HG02759 (cell line): ENCODE results near the gene IL1RAPL2.
A peak's percentile ranks its signal among the peaks of the same experiment; 100 is the strongest.
"Not testable (repeated sequence)": the region's sequence is repeated elsewhere in the genome, so short reads cannot be mapped to it uniquely, and the experiment has no call there.

Experiments used
- ATAC-seq: cut with Tn5 transposase; IDR thresholded peaks from one replicate; pipeline ENCODE4 v1.9.1; 2021; ENCODE audit warnings: mild to moderate bottlenecking, moderate library complexity; ENCODE audit not compliant: unreplicated experiment

The IL1RAPL2 gene

DNA sequence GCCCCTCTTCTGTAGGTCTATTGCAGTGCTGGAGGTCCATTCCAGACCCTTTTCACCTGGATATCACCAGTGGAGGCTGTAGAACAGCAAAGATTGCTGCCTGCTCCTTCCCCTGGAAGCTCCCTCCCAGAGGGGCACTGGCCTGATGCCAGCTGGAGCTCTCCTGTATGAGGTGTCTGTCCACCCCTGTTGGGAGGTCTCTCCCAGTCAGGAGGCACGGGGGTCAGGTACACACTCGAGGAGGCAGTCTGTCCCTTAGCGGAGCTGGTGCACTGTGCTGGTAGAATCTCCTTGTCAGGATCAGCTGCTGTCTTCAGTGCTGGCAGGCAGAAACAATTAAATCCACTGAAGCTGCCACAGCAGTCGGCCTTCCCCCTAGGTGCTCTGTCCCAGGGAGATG lies 276.6 kb downstream of the IL1RAPL2 start:
- no peak for ATAC-seq

DNA sequence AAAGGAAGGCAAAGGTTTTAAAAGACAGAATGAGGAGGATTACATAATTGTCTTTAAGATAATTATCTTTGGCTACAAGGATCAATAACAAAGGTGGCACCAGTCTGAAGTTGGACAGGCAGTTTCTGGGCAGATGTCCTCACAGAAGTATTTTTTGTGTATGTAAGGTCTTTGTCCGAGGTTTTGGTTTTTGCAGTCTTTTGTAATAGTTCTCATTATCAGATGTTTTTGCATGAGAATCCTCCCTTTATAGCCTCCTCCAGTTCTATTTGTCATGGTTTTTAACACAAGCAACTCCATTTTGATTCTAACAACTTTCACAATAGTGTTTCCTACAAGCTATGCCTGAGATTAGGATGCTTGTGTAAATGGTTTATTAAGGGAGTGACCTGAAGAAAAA lies 286.2 kb downstream of the IL1RAPL2 start:
- no peak for ATAC-seq

DNA sequence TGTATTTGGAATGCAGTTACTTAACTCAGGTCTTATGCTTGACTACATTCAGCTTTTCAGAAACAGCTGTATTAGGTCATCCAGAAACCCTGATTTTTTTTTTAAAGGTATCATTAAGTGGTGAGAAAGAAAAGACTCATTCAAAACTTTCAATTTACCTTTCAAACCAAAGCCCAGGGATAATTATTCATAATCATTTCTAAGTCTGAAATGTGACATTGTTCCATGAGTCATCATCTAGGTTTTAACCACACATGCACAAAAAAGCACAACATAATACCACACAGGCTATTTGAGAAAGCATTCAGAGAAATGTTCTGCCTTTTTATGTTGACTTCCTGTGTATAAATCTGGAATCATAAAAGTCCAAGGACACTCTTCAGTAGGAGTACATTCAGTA lies 288.2 kb downstream of the IL1RAPL2 start:
- no peak for ATAC-seq

DNA sequence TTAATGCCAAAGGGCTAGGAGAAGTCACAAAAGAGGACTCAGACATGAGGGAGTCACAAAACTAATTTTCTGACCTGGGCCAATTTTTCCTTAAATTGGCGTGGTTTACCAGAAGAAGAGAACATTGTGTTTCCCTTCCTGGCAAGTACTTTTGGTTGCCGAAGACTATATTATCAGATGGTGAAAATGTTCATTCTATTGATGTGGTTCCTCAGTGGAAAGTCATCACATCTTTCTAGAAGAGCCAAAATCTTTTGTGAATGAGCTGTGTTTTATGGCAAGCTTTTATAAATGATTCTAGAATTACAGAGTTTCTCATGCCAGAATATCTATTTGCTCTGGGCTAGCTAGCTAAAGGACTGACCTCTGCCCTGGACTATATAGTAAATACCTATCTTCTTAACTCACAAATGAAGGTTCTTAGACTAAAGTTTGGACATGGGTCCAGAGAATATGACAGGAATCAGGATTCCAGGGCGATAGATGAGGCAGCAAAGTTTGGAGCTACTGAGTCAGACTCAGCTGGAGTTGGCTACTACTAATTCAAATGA lies 288.9 kb downstream of the IL1RAPL2 start:
- no peak for ATAC-seq

DNA sequence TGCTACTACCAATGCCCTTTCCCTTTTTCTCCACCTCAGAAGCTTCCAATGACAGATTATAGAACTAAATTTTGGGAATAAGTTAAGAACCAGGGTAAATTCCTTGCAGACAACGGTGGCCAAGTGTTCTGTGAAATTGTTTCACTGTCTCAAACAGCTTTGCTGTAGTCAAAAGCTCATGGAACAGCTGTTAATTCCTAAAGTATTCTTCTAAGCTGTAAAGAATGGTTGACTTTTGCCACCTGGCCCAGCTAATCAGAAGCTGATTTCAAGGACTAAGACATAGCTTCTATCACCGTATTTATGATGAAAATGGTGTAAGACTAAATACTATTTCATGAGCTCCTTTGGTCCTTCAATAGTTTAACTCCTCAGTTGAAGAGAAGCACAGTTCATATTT lies 297.5 kb downstream of the IL1RAPL2 start:
- no peak for ATAC-seq

DNA sequence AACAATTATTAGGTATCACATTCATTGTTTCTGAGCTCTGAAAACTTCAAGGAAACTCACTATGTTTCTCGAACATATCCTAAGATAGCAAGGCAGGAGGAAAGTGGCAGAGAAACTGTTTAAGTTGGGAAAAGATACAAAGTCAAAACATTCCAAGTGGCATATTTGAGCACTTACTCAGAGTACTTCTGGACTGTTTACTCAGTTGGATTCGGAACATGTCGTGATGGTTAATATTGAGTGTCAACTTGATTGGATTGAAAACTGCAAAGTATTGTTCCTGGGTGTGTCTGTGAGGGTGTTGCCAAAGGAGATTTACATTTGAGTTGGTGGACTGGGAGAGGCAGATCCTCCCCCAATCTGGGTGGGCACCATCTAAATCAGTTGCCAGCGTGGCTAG lies 298.3 kb downstream of the IL1RAPL2 start:
- no peak for ATAC-seq

DNA sequence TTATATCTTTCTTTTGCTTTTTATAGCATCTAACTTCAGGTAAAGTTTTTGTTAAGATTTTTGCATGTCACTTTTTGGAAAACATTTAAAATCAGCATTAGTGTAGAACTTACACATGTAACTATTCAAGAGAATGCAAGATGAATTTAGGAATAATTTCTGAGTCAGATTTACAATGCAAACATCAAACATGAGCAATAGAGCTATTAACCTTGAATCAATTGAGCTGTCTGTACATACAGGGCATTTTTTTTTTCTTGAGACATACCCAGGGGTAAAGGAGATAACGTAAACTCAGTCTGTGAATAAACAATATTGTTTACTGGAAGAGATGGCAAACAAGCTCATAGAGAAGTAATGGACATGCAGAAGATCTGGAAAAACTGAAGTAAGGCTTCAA lies 311.5 kb downstream of the IL1RAPL2 start:
- ATAC-seq, result no peak

DNA sequence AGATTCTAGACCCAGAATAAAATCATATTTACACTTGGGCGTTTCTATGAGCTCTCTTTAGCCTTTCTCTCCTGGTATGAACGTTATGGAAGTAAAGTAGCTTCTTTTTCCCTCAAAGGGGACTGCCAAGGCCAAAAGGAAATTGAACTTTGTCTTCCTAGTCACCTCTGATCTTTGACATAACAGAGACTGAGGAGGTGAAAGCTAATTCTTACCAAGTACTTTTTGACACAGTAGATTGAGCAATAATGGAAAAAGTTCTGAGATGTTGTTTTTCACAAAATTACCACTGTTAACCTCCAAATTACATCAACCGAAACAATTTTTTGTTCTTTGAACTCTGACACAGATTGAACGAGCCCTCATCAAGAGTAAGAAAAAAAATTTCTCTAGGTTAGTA lies 336.1 kb downstream of the IL1RAPL2 start:
- no peak for ATAC-seq

DNA sequence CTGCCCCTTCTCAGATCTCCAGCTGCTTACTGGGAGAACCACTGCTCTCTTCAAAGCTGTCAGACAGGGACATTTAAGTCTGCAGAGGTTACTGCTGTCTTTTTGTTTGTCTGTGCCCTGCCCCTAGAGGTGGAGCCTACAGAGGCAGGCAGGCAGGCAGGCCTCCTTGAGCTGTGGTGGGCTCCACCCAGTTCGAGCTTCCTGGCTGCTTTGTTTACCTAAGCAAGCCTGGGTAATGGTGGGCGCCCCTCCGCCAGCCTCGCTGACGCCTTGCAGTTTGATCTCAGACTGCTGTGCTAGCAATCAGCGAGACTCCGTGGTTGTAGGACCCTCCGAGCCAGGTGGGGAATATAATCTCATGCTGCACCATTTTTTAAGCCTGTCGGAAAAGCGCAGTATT lies 343.7 kb downstream of the IL1RAPL2 start:
- not testable (repeated sequence) for ATAC-seq

DNA sequence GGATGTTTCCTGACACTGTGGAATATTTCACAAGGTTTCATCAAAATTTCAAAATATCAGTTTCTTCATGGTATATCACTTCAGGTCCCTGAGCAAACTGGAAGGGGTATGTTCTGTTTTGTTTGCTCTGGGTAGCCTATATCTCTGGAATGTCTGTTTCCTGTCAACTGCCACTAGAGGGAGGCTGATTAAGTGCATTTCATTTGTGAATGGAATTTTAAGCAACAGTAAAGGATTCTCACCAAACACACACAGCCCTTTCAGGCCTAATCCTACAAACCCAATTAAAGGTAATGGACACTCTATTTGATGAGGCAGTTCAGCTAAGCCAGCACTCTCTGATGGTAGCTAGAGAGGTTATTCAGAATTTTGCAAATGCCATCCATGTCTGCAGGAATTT lies 347.3 kb downstream of the IL1RAPL2 start:
- no peak for ATAC-seq

DNA sequence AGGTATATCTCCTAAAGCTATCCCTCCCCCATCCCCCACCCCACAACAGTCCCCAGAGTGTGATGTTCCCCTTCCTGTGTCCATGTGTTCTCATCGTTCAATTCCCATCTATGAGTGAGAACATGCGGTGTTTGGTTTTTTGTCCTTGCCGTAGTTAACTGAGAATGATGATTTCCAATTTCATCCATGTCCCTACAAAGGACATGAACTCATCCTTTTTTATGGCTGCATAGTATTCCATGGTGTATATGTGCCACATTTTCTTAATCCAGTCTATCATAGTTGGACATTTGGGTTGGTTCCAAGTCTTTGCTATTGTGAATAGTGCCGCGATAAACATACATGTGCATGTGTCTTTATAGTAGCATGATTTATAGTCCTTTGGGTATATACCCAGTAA lies 348.7 kb downstream of the IL1RAPL2 start:
- not testable (repeated sequence) for ATAC-seq

DNA sequence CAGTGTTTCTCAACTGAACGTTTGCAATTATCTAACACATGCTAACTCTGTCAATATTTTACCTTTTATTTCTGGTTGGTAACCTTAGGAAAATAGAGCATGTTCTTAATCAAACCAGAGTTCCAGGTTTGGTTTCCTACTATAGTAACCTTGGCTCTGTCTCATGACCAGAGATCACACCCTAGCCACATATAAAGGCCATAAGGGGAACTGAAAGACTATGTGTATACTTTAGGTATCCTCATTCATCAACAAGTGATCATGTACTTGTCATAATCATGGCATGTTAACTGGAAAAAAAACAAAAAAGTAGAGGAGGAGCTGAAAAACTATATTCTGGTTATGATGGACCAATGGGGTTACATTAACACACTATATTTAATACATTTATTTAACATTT lies 352.1 kb downstream of the IL1RAPL2 start:
- no peak for ATAC-seq

DNA sequence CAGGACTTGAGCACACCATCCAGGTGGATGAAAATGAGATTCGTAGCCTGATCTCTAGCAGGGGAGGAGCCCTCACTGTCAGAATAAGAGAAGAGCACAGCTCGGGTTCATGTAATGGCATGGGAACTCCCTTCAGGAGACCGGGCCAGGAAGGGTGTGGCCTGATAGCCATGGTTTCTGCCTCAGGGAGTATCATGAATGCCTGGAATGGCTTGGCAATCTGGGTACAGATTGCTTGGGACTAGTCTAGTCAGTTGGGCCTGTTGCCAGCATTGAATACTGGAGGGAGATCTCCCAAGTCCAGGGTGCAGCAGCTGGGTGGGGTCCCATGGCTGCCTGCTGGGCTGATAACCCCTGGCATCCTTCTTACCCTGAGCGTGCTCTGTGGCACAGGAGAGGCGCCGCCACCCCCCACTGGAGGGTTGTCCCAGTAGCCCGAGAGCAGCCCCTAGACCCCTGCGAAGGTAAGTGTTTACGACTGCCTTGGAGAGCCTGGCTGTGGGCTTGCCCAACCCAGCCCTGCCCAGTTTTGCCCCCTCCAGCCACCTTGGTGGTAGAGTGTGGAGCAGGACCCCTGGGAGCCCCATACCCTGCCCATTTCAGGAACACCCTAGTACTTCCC lies 355.7 kb downstream of the IL1RAPL2 start:
- ATAC-seq, result no peak

DNA sequence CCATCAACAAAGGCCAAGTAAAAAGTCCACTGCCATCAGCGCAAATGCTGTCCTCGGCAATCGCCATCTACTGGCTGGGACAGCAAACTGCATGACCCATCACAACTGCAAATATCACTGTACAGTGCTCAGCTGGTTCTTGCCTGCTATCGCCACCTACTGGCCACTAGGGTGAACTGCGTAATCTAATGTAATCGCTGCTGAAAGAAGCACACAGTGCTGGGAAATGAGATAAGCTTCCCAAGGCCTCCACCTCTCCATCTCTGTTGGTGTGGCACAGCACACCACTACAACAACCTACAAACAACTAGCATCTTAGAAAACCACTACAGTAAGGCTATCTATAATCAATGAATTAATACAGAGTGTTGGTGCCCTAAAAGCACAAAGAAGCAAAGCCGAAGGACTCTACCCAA lies 356.2 kb downstream of the IL1RAPL2 start:
- ATAC-seq, result peak; percentile 98

DNA sequence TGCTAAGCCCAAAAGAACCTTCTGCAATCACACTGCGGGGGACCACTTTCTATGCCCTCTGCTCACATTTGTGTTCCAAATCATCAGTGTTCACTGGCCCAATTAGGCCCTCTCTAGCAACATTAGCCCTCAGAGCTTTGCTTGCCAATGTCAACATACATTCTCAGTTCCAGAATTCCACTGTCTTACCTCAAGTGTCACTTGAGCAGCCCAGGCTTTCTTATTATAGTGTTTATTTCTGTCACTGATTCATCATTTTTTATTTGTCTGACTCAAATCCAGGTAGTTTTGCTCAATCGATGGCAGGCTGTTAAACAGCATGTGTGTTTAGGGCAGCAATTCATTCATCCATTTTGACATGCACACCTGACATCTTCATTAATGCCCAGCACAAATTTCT lies 363.3 kb downstream of the IL1RAPL2 start:
- no peak for ATAC-seq

DNA sequence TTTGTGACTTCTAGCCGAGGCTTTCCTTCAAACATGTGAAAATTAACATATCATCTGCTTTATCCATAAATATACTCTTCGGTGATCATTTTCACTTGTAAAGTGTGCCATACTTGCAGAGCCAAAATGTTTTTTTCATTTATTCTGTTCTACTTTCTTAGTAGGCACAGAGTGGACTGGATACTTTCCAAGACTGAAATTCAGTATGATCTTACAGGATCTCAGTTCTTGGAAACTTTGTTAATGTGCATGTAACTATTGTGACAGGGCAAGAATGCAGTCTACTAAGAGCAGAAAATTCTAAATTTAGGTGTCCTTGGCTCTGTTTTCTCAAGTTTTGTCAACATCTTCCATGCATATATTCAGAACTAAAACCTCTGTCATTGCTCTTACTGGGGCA lies 369.6 kb downstream of the IL1RAPL2 start:
- no peak for ATAC-seq

DNA sequence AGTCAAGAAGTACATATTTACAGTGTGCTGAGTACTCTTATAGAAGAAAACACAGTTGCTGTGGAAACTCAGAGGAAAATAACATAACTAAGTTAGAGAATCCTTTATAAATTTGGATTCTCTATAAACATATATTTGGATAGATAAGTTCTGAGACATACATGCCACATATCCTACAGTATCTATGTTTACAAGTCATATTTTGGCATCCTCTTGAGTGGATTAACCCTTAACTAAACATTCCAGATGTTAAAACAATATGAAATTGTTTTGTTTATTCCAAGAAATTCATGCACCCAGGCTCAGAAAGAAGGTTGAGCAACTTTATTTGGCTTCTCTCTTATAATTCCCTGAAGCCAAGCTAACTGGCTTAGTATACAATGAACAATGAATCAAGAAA lies 387.3 kb downstream of the IL1RAPL2 start:
- no peak for ATAC-seq

DNA sequence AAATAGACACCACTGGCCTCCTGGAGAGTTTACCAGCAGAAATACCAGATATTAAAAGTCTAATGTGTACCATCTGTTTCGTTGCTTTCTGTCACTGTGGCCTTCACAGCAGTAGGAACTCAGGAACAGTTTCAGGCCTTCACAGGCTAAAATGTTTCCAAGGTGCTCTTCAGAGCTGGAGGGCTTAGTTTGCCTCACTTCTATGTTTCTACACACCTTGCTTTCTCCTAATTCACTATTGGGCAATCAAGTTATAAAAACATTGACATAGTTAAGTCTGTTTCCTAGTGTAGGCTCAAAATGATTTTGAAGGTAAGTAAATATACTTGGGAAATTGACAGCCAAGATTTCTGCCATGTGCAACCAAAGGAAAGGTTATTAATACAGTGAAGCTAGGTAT lies 395.9 kb downstream of the IL1RAPL2 start:
- ATAC-seq, result no peak

DNA sequence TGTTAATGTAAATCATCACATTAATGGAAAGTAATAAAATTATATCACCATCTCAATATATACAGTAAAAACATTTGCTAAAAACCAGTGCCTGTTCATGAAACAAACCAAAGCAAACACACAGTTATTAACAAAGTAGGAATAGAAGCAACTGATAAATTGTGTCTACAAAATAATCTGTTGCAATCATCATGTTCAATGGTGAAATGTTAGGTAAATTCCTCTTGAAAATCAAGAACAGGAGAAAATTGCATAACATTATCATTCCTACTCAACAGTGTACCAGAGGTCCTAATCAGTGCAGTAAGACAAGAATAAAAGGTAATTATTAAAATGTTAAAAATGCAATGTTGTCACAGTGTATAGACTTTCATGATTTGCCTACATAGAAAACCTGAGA lies 402.2 kb downstream of the IL1RAPL2 start:
- ATAC-seq, result no peak

DNA sequence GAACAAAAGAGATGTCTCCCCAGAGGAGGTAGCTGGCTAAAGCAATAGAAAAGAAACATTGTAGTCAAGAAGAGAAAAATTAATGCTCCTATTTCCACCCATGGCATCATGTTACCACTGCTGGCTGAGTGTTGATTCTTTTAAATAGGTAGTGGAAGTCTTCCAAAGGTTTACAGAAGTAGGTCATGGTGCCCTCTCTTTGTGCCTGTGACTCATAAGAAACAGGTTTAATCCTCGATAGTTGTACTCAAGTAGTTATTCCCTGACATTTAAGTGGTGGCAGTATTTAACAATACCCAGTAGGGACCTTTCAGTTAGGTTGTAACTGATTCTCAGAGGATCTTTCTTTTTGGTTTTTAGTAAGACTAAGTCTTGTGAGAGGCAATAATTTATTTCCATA lies 406.7 kb downstream of the IL1RAPL2 start:
- no peak for ATAC-seq

DNA sequence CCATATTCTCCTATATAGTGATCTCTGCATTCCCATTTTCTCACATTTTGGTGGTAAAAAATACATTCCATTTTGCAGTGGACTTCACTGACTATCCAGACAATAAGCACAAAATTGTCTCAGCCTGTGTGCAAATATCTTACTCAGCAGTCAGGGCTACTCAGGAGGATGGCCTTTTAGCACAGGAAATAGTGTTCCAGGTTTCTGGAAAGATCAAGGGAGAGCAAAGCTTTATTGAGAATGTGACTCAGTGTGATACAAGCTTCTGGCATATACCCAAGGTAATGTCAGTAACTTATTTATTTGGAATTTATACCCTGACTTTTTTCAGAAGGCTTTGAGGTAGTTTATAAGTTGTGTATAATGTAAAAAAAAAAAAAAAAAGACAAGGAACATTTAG lies 421.1 kb downstream of the IL1RAPL2 start:
- ATAC-seq, result no peak

DNA sequence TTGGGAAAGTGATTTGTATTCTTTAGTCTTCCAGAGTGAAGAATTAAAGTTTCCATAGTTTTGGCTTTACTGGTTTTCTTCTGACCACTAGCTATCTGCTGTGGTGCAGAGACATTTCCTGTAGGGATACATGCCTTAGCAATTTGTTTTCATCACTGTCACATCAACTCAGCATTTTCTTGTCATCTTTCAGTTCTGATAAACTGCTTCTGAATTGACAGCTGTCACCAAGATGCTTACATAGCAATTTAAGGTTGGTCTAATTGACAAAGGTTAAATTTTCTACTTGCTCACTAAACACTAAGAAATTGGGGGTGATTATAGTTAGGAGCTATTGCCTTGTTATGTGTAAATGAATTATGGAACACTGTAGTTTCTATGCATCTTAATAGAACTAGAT lies 422.0 kb downstream of the IL1RAPL2 start:
- no peak for ATAC-seq

DNA sequence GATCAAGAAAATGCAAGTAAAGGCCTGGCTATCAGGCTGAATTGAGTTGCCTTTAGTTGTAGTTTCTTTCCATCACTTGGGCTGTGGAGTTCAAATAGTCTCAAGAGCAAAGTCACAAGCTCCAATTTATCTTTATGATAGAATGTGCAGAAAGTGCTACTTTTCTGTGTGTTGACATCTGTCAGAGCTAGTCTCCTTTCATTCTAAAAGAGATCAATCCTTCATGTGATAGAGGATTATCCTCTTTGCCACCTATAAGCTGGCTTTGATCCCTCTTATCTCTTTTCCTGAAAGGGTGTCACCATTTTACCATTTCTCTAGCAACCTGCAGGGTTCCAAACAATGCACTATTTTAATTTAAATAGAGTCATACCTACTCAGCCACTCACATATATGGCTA lies 429.5 kb downstream of the IL1RAPL2 start:
- ATAC-seq, result no peak
